ENCODE data around the gene CAST. TPM values are rescaled to one million over a fixed set of nuclear protein-coding genes. Genes with fewer than 3 reads are reported as not detected.
A peak's percentile ranks its signal among the peaks of the same experiment; 100 is the strongest.

CAST gene
- total RNA-seq, 2 experiments from 2014 or later, result 149 to 173 TPM

- CTCF ChIA-PET, result interaction anchor here (1.2 kb wide), 1 partner anchor 20 kb away, joined by 3 read pairs; no protein-coding TSS in a partner anchor
- peaks cover 26% of the 10 kb centered on the region for H3K27me3 Mint-ChIP-seq
- no peak for ATAC-seq
- no peaks in the 10 kb centered on the region for H3K36me3 Mint-ChIP-seq
- DNase-seq, result no peak
- no peak overlapping the region for H3K4me3 Mint-ChIP-seq
- H3K27ac Mint-ChIP-seq, result no peak overlapping the region
- H3K4me1 Mint-ChIP-seq, result peaks cover 3% of the 10 kb centered on the region
- no peaks in the 10 kb centered on the region for H3K9me3 Mint-ChIP-seq (ENCODE audit: low read depth)
These were observed 27.3 kb upstream of the CAST start for GRCh38 chr5:96634881-96635280.

GRCh38 chr5:96636046-96636445 is 26.1 kb upstream of the CAST start:
- CTCF ChIA-PET, result interaction anchor here (1.0 to 1.2 kb wide), 2 partner anchors 12 to 19 kb away, joined by 3 read pairs; no protein-coding TSS in a partner anchor
- no peak for ATAC-seq
- H3K27me3 Mint-ChIP-seq, result peaks cover 29% of the 10 kb centered on the region

DNA sequence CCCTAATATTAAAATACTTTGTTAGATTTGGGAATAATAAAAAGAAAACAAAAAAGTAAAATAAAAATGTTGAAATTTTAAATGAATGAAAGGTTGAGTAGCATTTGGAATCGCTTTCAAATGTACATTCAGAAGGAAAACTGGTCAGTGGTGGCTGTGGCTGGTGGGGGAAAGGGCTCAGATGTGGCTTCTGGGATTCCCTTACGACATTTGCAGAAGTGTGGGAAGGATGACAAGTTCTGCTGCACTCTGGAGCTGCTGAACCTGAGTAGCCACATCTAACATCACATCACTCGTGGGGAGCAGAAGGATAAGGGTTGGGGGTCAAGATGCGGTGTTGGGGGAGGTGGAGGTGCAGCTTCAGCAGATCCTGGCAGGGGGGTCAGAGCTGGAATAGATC is 25.6 kb upstream of the CAST start:
- peaks cover 2% of the 10 kb centered on the region for H3K4me1 Mint-ChIP-seq
- H3K27ac Mint-ChIP-seq, result no peak overlapping the region
- no peaks in the 10 kb centered on the region for H3K36me3 Mint-ChIP-seq
- DNase-seq (no peak), ATAC-seq (no peak)
- H3K27me3 Mint-ChIP-seq, result peaks cover 29% of the 10 kb centered on the region
- no peaks in the 10 kb centered on the region for H3K9me3 Mint-ChIP-seq (ENCODE audit: low read depth)
- CTCF ChIA-PET, result no interaction called here
- no peak overlapping the region for H3K4me3 Mint-ChIP-seq

More at GRCh38 chr5:96636046-96636445, 26.1 kb upstream of the CAST start:
- Mint-ChIP-seq H3K4me1 (peaks cover under 1% of the 10 kb centered on the region), H3K9me3 (ENCODE audit: low read depth) (no peaks in the 10 kb centered on the region), H3K27ac (no peak overlapping the region), H3K36me3 (no peaks in the 10 kb centered on the region), H3K4me3 (no peak overlapping the region)
- no peak for DNase-seq

DNA sequence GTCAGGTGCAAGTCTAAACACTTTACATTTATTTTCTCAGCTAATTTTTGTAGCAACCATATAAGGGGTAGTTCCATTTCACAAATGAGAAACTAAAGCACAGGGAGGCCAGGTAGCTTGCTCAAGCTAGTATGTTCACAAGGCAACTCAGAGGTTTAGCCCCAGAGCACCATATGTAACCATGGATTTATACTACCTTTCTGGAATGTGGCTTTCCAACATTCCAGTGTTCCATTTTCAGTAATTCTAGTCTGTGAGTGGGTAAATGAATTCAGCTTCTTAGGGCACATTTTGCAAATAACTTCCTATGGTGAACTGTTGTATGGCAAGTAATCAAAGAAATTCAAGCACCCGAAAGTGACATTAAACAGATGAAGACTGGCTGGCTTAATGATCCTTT is 25.0 kb upstream of the CAST start:
- Mint-ChIP-seq H3K4me3 (no peak overlapping the region), H3K9me3 (ENCODE audit: low read depth) (no peaks in the 10 kb centered on the region), H3K36me3 (no peaks in the 10 kb centered on the region), H3K27me3 (peaks cover 33% of the 10 kb centered on the region), H3K4me1 (peaks cover 7% of the 10 kb centered on the region), H3K27ac (no peak overlapping the region)
- CTCF ChIA-PET, result interaction anchor here (0.9 kb wide), 1 partner anchor 36 kb away, joined by 4 read pairs; no protein-coding TSS in a partner anchor
- ATAC-seq, result no peak
- DNase-seq, result no peak

DNA sequence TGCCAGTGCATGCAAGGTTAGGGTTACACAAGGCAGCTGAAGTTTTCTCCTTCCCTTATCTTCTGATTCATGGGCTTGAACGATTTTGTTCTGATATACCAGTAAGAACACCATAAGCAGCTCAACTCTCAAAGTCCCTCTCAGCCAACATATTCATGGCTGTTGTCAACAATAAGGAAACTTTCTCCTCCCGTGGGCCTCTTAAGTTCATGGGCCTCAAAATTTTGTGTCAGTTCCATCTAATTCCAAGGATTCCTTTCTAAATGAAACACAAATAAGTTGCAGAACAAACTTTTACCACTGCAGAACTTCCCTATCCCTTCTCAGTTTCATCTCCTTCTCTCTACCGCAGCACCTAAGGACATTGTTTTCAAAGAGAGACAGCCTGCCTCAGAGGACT is 23.6 kb upstream of the CAST start:
- CTCF ChIA-PET, result no interaction called here
- H3K27ac Mint-ChIP-seq, result no peak overlapping the region
- H3K4me3 Mint-ChIP-seq, result no peak overlapping the region
- peaks cover 7% of the 10 kb centered on the region for H3K4me1 Mint-ChIP-seq
- H3K36me3 Mint-ChIP-seq, result no peaks in the 10 kb centered on the region
- ATAC-seq (no peak), DNase-seq (no peak)
- peaks cover 30% of the 10 kb centered on the region for H3K27me3 Mint-ChIP-seq
- H3K9me3 Mint-ChIP-seq (ENCODE audit: low read depth), result no peaks in the 10 kb centered on the region

DNA sequence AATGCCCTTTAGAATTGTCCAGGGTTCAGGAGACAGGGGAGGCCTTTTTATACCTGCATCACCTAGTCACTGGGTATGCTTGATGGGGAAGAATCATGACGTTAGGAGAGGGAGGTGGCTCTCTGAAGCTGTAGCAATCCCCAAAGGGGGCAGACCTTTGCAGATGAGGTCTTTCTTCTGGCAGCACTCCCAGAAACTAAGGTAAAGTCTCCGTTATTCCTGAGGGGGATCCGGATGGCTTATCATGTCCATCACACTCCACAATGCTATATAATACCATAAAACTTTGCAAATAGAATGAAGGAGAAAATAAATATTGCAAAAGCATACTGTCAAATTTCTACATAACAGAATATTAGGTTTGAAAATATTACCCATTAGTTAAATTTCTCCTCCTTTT is 21.5 kb upstream of the CAST start:
- Mint-ChIP-seq H3K4me3 (no peak overlapping the region), H3K9me3 (ENCODE audit: low read depth) (no peaks in the 10 kb centered on the region), H3K4me1 (peaks cover 7% of the 10 kb centered on the region), H3K36me3 (no peaks in the 10 kb centered on the region), H3K27me3 (peaks cover 16% of the 10 kb centered on the region), H3K27ac (no peak overlapping the region)
- ATAC-seq (no peak), DNase-seq (no peak)
- CTCF ChIA-PET, result no interaction called here

GRCh38 chr5:96641368-96642280 is 20.6 kb upstream of the CAST start:
- no peak overlapping the region for H3K4me3 Mint-ChIP-seq
- ATAC-seq (no peak), DNase-seq (no peak)
- H3K27me3 Mint-ChIP-seq, result peaks cover 13% of the 10 kb centered on the region
- peaks cover 7% of the 10 kb centered on the region for H3K4me1 Mint-ChIP-seq
- no peak overlapping the region for H3K27ac Mint-ChIP-seq
- no peaks in the 10 kb centered on the region for H3K36me3 Mint-ChIP-seq
- CTCF ChIA-PET, result interaction anchor here (0.9 kb wide), 1 partner anchor 27 kb away, joined by 3 read pairs; no protein-coding TSS in a partner anchor
- H3K9me3 Mint-ChIP-seq (ENCODE audit: low read depth), result no peaks in the 10 kb centered on the region

DNA sequence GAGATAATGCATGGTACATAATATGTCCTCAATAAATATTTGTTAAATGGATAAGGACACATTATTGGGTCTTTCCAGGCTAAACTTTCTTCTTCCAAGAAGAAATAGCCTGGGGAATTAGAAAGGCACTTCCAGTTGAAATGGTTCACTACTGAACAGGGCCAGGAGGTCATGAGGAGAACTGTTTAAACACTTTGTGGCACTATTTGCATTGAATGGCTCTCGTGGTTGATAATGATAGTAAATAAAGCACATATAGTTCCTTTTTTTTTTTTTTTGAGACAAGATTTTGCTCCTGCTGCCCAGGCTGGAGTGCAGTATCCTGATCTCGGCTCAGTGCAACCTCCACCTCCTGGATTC is 19.9 kb upstream of the CAST start:
- Mint-ChIP-seq H3K4me3 (no peak overlapping the region), H3K9me3 (ENCODE audit: low read depth) (no peaks in the 10 kb centered on the region), H3K4me1 (peaks cover 7% of the 10 kb centered on the region), H3K27ac (no peak overlapping the region), H3K27me3 (peaks cover 17% of the 10 kb centered on the region), H3K36me3 (no peaks in the 10 kb centered on the region)
- ATAC-seq (no peak), DNase-seq (no peak)
- CTCF ChIA-PET, result interaction anchor here (0.9 kb wide), 1 partner anchor 28 kb away, joined by 3 read pairs; no protein-coding TSS in a partner anchor

GRCh38 chr5:96645091-96645490 is 17.1 kb upstream of the CAST start:
- Mint-ChIP-seq H3K4me3 (no peak overlapping the region), H3K4me1 (peaks cover 10% of the 10 kb centered on the region), H3K9me3 (ENCODE audit: low read depth) (no peaks in the 10 kb centered on the region), H3K36me3 (no peaks in the 10 kb centered on the region), H3K27me3 (peaks cover 21% of the 10 kb centered on the region), H3K27ac (no peak overlapping the region)
- ATAC-seq, result no peak
- DNase-seq, result no peak
- CTCF ChIA-PET, result interaction anchor here (1.3 kb wide), 1 partner anchor 31 kb away, joined by 3 read pairs; no protein-coding TSS in a partner anchor

- Mint-ChIP-seq H3K27ac (no peak overlapping the region), H3K9me3 (ENCODE audit: low read depth) (no peaks in the 10 kb centered on the region), H3K36me3 (no peaks in the 10 kb centered on the region), H3K4me3 (no peak overlapping the region), H3K27me3 (peaks cover 43% of the 10 kb centered on the region), H3K4me1 (peaks cover 10% of the 10 kb centered on the region)
- ATAC-seq (no peak), DNase-seq (no peak)
- CTCF ChIA-PET, result no interaction called here
These were observed 14.2 kb upstream of the CAST start for GRCh38 chr5:96648023-96648422.

DNA sequence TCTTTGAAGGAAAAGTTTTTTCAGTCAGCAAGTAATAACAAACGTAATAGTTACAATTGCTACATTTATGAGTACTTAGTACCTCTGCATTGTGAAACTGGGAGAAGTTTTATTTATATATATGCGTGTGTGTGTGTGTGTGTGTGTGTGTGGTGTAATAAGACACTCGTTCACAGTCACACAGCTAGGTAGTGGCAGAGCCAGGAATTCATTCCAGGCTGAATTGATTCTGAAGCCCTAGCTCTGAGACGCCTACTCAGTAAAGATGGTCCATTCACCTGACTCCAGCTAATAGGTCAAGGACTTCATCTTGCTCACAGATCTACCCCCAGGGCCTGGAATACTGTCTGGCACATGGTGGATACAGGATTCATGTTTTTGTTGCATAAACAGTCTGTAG is 13.6 kb upstream of the CAST start:
- peaks cover 47% of the 10 kb centered on the region for H3K27me3 Mint-ChIP-seq
- no peak for DNase-seq
- peaks cover 10% of the 10 kb centered on the region for H3K4me1 Mint-ChIP-seq
- no peaks in the 10 kb centered on the region for H3K9me3 Mint-ChIP-seq (ENCODE audit: low read depth)
- no peaks in the 10 kb centered on the region for H3K36me3 Mint-ChIP-seq
- CTCF ChIA-PET, result no interaction called here
- H3K4me3 Mint-ChIP-seq, result no peak overlapping the region
- H3K27ac Mint-ChIP-seq, result no peak overlapping the region
- no peak for ATAC-seq

GRCh38 chr5:96649251-96649662 is 12.9 kb upstream of the CAST start:
- Mint-ChIP-seq H3K27me3 (peaks cover 53% of the 10 kb centered on the region), H3K4me1 (peaks cover 13% of the 10 kb centered on the region), H3K4me3 (no peak overlapping the region), H3K36me3 (peaks cover 1% of the 10 kb centered on the region), H3K27ac (no peak overlapping the region), H3K9me3 (ENCODE audit: low read depth) (no peaks in the 10 kb centered on the region)
- CTCF ChIA-PET, result no interaction called here
- ATAC-seq, result no peak
- no peak for DNase-seq

GRCh38 chr5:96649681-96650540 is 12.3 kb upstream of the CAST start:
- Mint-ChIP-seq H3K36me3 (peaks cover 2% of the 10 kb centered on the region), H3K27ac (no peak overlapping the region), H3K27me3 (peaks cover 58% of the 10 kb centered on the region), H3K9me3 (ENCODE audit: low read depth) (no peaks in the 10 kb centered on the region), H3K4me3 (no peak overlapping the region), H3K4me1 (peaks cover 17% of the 10 kb centered on the region)
- CTCF ChIA-PET, result no interaction called here
- DNase-seq, result no peak
- ATAC-seq, result peak; percentile 30

All from activated CD8-positive, alpha-beta memory T cell treated with anti-CD3 and anti-CD28 coated beads, Interleukin-2, amount 10 ng/mL, durations not matched to agents 7 days and 5 days (primary cell).